ENCODE measurements around the gene GNB1L.

The GNB1L gene

GRCh38 chr22:19735665-19736510 is 118.8 kb downstream of the GNB1L start:
- TF ChIP-seq CSRNP3 (CRISPR knock-in tag; IDR thresholded peaks at IDR 0.05) (no peak), ZNF70 (CRISPR knock-in tag; IDR thresholded peaks at IDR 0.05) (no peak), RARB (CRISPR knock-in tag; IDR thresholded peaks at IDR 0.05) (no peak), ZNF565 (CRISPR knock-in tag; conservative IDR thresholded peaks at IDR 0.05; ENCODE audit: low read depth) (no peak), CREB5 (CRISPR knock-in tag; IDR thresholded peaks at IDR 0.05; ENCODE audit: low read depth) (no peak), PPARA (CRISPR knock-in tag; IDR thresholded peaks at IDR 0.05; ENCODE audit: borderline replicate concordance) (no peak), GLIS3 (CRISPR knock-in tag; IDR thresholded peaks at IDR 0.05) (no peak), ZFP3 (CRISPR knock-in tag; IDR thresholded peaks at IDR 0.05) (no peak), ISL1 (CRISPR knock-in tag; IDR thresholded peaks at IDR 0.05) (no peak), POU6F1 (CRISPR knock-in tag; IDR thresholded peaks at IDR 0.05; ENCODE audit: borderline replicate concordance, low read depth) (no peak)
- no peak for ATAC-seq

- ATAC-seq, result no peak
- TF ChIP-seq ZFP3 (CRISPR knock-in tag; IDR thresholded peaks at IDR 0.05) (no peak), PPARA (CRISPR knock-in tag; IDR thresholded peaks at IDR 0.05; ENCODE audit: borderline replicate concordance) (no peak), ARNTL (CRISPR knock-in tag; IDR thresholded peaks at IDR 0.05; ENCODE audit: borderline replicate concordance, low read depth) (no peak), CSDC2 (CRISPR knock-in tag; IDR thresholded peaks at IDR 0.05) (no peak), GLIS3 (CRISPR knock-in tag; IDR thresholded peaks at IDR 0.05) (no peak), OSR1 (CRISPR knock-in tag; IDR thresholded peaks at IDR 0.05) (no peak), CSRNP3 (CRISPR knock-in tag; IDR thresholded peaks at IDR 0.05) (no peak), ZNF565 (CRISPR knock-in tag; conservative IDR thresholded peaks at IDR 0.05; ENCODE audit: low read depth) (no peak), POU6F1 (CRISPR knock-in tag; IDR thresholded peaks at IDR 0.05; ENCODE audit: borderline replicate concordance, low read depth) (no peak), RARB (CRISPR knock-in tag; IDR thresholded peaks at IDR 0.05) (no peak), ZNF8 (CRISPR knock-in tag; IDR thresholded peaks at IDR 0.05) (no peak), TCF4 (CRISPR knock-in tag; IDR thresholded peaks at IDR 0.05; ENCODE audit: borderline replicate concordance) (no peak), TSHZ2 (CRISPR knock-in tag; IDR thresholded peaks at IDR 0.05) (no peak), ZC3H10 (CRISPR knock-in tag; IDR thresholded peaks at IDR 0.05) (no peak), ISL1 (CRISPR knock-in tag; IDR thresholded peaks at IDR 0.05) (no peak), ESRRG (CRISPR knock-in tag; IDR thresholded peaks at IDR 0.05) (no peak), TOX (CRISPR knock-in tag; IDR thresholded peaks at IDR 0.05; ENCODE audit: borderline replicate concordance) (no peak), BACH2 (CRISPR knock-in tag; IDR thresholded peaks at IDR 0.05; ENCODE audit: borderline replicate concordance) (no peak), PATZ1 (CRISPR knock-in tag; IDR thresholded peaks at IDR 0.05; ENCODE audit: borderline replicate concordance) (no peak)
Observed at GRCh38 chr22:19734837-19735382, 119.8 kb downstream of the GNB1L start.

Data from SK-N-SH treated with all-trans-retinoic acid at 6 μM for 48 hours (cell line).